K562 (cell line): Measurements from ENCODE around the gene NEU1. TPM values are rescaled to one million over a fixed set of nuclear protein-coding genes. Genes with fewer than 3 reads are reported as not detected.

ENCODE experiments used
- CEBPB ChIP-seq: fragments of 450-650 bp; IDR thresholded peaks from 2 replicates; pipeline ENCODE4 v1.6.1; 2016; ENCODE audit warnings: missing genetic modification characterization, missing compliant biosample characterization
- COPS2 ChIP-seq: fragments of 450-650 bp; conservative IDR thresholded peaks from 2 replicates; pipeline ENCODE4 v1.6.1; 2016; ENCODE audit warnings: mild to moderate bottlenecking, moderate library complexity
- DLX4 ChIP-seq: fragments of 250-450 bp; sonication (Bioruptor Pico); IDR thresholded peaks from 2 replicates; pipeline ENCODE4 v1.6.1; 2021; ENCODE audit warnings: mild to moderate bottlenecking
- E4F1 ChIP-seq: fragments of 250-450 bp; sonication (Bioruptor Pico); IDR thresholded peaks from 2 replicates; pipeline ENCODE4 v1.5.0; 2021; ENCODE audit warnings: mild to moderate bottlenecking, borderline replicate concordance
- FOXO4 ChIP-seq: fragments of 450-650 bp; formaldehyde crosslinking; IDR thresholded peaks from 2 replicates; pipeline ENCODE4 v1.4.0; 2020; ENCODE audit warnings: mild to moderate bottlenecking, moderate library complexity
- HDAC3 ChIP-seq: fragments of 450-650 bp; IDR thresholded peaks from 2 replicates; pipeline ENCODE4 v1.6.1; 2018; ENCODE audit warnings: borderline replicate concordance, mild to moderate bottlenecking, moderate library complexity; ENCODE audit not compliant: partially characterized antibody
- HDGF ChIP-seq: fragments of 450-650 bp; IDR thresholded peaks from 2 replicates; pipeline ENCODE4 v1.6.1; 2016
- HEY1 ChIP-seq: fragments of 250-450 bp; sonication (Bioruptor Pico); IDR thresholded peaks from 2 replicates; pipeline ENCODE4 v1.5.0; 2020; ENCODE audit warnings: mild to moderate bottlenecking, moderate library complexity, borderline replicate concordance
- IFI16 ChIP-seq: fragments of 250-450 bp; sonication (Bioruptor Pico); IDR thresholded peaks from 2 replicates; pipeline ENCODE4 v2.1.2; 2022; ENCODE audit warnings: mild to moderate bottlenecking, inconsistent platforms
- NFATC3 ChIP-seq: fragments of 450-650 bp; IDR thresholded peaks from 2 replicates; pipeline ENCODE4 v1.6.1; 2017; ENCODE audit warnings: mild to moderate bottlenecking
- TAF15 ChIP-seq: fragments of 200-400 bp; formaldehyde crosslinking; IDR thresholded peaks from 2 replicates; pipeline ENCODE4 v1.6.1; 2017; ENCODE audit warnings: mild to moderate bottlenecking, low read depth, low read length, moderate library complexity
- ZNF134 ChIP-seq: fragments of 250-450 bp; sonication (Bioruptor Pico); conservative IDR thresholded peaks from 2 replicates; pipeline ENCODE4 v1.4.0; 2020
- ZNF407 ChIP-seq: fragments of 450-650 bp; IDR thresholded peaks from 2 replicates; pipeline ENCODE4 v1.6.1; 2016; ENCODE audit warnings: low read depth
- ZNF445 ChIP-seq: fragments of 250-450 bp; sonication (Bioruptor Pico); IDR thresholded peaks from 2 replicates; pipeline ENCODE4 v1.4.0; 2020; ENCODE audit warnings: low read depth, mild to moderate bottlenecking, moderate library complexity
- polyA plus RNA-seq, 8 experiments: library from polyadenylated mRNA; depleted of rRNA in 4 of 8; stranded (reverse) in 5 of 8; unstranded in 3 of 8; fragments of >200 nt; fragmentation: Nextera tagmentation in 2 of 8; fragmentation: Illumina TruSeq in 1 of 8; extraction: Ambion mirVana in 2 of 8; extraction: Trizol in 1 of 8; gene quantifications; 2 replicates each; pipeline versions ENCODE4 v1.2.1 to v1.2.3, GENCODE V29; 2011 to 2014; ENCODE audit warnings: inconsistent platforms in 1 of 8, missing spikeins in 1 of 8
- total RNA-seq, 7 experiments: library from RNA; depleted of rRNA in 6 of 7; stranded (reverse); fragments of >200 nt in 6 of 7; fragmentation: Illumina TruSeq in 2 of 7; extraction: Trizol in 2 of 7; gene quantifications; 2 replicates each; pipeline versions ENCODE4 v1.2.1 to v1.2.3, GENCODE V29; 2011 to 2021; ENCODE audit warnings: low replicate concordance in 1 of 7

Gene NEU1
- total and polyA plus RNA-seq, 9 of the 15 experiments (the other 6 are each of a cell fraction or from before 2014, with no cell fraction given): 14.8 to 67.8 (median 51.0) TPM

DNA sequence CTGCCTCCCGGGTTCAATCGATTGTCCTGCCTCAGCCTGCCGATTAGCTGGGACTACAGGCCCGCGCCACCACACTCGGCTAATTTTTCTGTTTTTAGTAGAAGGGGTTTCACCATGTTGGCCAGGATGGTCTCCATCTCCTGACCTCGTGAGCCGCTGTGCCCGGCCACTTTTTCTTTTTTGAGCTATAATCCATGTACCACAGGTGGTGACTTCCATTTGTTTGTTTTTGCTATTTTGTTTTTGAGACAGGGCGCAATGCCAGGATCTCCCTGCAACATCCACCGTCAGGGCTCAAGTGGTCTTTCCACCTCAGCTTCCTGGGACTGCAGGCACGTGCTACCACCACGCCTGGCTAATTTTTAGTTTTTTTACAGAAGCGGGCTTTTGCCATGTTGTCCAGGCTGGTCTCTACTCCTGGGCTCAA, 26.6 kb downstream of the NEU1 start (continued):
- no peak for TF ChIP-seq ZNF407
- TF ChIP-seq TAF15: no peak
- no peak for TF ChIP-seq FOXO4 (CRISPR knock-in tag)
- no peak for TF ChIP-seq COPS2
- TF ChIP-seq ZNF134 (CRISPR knock-in tag): no peak
- no peak for TF ChIP-seq NFATC3
- TF ChIP-seq DLX4: no peak
- no peak for TF ChIP-seq IFI16 (CRISPR knock-in tag)
- TF ChIP-seq HDAC3: no peak
- no peak for TF ChIP-seq ZNF445 (CRISPR knock-in tag)
- 0 out of 2 replicates have a peak, but pooled peaks have one; percentile 13 for TF ChIP-seq E4F1 (CRISPR knock-in tag)
- no peak for TF ChIP-seq CEBPB
- no peak for TF ChIP-seq HEY1
- TF ChIP-seq HDGF: peak; percentile 74; the same call in 1 of the 2 replicates
